Measurements from ENCODE around the gene HDGFL2.
"Not testable (repeated sequence)": the region's sequence is repeated elsewhere in the genome, so short reads cannot be mapped to it uniquely, and the experiment has no call there.

HDGFL2 gene

DNA sequence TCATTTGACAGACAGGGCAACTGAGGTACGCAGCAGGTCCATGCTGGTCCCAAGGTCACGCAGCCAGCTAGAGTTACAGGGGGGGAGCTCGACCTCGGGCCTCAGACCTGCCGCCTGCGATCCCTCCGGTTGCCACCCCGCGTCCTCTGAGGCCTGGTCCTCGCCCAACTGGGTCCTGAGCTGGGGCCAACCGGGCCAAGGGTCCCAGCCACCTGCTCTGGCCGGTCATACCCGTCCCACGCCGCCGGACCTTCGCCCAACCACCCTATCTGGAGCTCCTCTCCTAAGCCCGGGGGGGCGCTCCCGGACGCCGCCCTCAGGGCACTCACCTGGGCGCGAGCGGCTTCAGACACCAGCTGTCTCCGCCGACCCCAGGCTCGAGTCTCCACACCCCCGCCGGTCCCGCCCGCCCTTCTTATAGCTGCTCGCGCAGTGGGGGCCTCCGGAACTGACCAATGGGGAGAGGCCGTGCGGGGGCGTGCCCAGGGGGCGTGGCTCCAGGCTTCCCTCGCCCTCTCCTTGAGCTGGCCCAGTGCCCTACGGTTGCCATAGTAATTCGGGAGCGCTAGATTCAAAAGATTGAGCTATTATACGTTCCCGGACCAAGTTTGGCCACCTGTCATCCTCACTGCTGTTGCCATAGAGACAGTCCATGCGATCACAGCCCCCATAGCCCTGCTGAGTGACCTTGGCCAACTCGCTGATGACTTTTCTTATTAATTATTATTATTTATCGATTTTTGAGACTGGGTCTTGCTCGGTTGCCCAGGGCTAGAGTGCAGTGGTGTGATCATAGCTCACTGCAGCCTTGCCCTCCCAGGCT is 63.0 kb downstream of the HDGFL2 start, which contains the start of gene PLIN5:
PLIN5 (minus strand) TSS at position 389 of the 823 bp plus-strand sequence. CDS start 1,150 bp downstream, outside the sequence.
- no peak for DNase-seq (ENCODE audit: low read depth in 2 of 2)

DNA sequence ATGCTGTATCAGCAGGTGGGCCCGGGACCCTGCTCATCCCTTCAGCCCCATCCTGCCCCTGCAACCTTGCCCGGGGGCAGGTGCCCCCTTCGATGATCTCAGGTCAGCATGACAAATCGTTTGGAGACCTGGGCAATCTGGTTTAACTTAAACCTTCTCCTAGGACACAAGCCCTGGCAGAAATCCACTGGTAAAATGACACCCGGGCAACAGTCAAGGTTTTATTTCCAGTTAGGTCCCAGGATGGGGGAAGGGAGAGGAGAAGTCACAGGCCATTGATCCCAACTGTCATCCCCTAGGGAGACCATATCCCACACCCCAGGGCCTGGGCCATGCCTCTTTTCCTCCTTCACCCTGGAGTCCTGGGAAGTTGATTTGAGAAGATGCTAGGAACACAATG is 64.7 kb downstream of the HDGFL2 start:
- DNase-seq (ENCODE audit: low read depth in 2 of 2) = no peak

DNA sequence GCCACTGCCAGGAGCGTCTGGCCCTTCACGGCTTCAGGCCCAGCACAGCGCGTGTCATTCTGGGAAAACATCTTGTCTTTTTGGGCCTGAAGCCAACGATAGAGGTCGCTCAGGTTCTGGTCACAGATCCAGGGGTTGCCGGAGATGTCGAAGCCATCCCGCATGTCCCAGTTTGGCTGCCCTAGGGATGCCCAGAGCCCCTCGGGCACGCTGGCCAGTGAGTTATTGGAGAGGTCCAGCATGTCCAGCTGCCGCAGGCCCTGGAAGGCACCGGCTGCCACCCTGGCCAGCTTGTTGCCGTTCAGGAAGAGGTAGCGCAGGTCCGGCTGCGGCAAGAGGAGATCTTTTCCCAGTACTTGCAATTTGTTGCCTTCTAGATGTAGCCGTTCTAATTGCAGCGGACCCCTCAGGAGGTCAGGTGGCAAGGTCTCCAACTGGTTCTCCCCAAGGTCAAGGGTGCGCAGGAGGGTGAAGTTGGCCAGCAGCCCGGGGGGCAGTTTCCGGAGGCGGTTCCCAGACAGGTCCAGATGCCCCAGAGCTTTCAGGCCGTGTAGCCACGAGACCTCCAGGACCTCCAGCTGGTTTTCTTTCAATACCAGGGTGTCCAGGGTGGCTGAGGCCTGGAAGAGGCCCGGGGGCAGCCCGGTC is 66.0 kb downstream of the HDGFL2 start:
- DNase-seq (ENCODE audit: low read depth in 2 of 2) = no peak

DNA sequence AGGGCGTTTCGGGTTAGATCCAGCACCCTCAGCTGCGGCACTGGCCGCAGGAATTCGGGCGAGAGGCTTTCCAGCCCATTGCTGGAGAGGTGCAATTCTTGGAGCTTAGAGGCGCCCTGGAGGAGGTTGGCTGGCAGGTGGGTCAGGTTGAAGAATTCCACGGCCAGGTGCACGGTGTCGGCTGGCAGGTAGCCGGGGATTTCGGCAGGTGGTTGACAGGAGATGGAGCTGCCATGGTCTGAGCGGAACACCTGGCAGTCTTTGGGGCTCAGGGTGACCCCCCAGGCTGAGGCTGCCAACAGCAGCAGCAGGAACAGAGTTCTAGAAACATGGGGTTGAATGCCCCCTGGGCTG is 66.5 kb downstream of the HDGFL2 start:
- DNase-seq (ENCODE audit: low read depth in 2 of 2) = no peak

DNA sequence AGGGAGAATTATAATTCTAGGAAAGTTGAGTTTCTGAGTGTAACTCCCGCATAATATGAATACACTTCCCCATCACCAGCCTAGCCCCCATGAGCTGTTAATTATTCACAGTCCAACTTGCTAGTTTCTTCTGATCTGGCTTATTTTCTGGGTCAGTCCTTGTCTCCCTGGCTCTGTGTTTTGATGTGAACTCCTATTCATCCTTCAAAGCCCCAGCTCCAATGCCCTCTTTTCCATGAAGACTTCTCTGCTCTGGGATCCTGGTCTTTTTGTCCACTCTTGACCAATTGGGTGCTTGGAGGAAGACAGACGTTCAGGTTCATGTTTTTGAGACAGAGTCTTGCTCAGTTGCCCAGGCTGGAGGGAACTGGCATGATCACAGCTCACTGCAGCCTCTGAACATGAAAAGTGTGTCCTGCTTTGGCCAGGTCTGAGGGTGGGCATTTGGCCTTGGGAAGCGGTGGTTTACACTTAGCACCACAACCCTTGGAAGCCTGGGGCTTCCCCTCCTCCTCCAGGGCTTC is 67.1 kb downstream of the HDGFL2 start:
- no peak for DNase-seq (ENCODE audit: low read depth in 2 of 2)

DNA sequence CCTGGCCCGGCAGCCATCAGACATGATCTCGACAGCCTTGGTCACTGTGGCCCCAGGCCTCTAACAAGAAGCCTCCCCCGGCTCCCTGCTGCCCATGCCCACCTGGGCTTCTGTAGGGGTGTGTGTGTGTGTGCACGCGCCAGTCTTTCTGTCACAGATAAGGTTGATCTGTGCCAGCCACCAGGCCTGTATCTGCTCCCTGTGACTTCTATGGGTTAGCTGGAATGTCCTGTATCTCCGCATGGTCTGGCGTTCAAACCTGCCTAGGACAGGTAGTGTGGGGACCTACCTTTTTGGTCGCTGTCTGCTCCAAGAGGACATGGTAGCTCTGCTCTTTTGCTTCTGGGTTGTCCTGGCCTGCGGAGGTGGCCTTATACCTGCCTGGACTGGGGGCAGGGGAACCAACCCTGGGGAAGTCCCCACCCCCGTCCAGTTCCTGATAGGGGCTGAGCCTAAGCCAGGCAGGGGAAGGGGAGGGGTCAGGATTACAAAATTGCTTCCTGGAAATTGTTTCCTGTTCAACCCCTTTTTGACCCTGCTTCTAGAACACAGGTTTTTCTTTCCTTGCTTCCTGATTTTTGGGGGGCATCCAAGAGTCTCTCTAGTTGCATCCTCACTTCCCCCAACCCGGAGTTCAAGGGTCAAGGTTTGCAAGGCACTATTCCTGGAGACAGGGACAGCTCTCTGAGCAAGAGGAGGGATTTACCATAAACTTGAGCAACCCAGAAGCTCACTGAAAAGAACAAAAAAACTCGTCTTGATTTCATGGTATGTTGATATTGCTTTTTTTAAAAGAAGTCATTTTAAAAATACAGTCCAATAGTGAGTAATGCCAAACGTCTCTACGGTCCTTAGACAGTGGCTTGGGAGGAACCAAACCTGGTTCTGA is 67.8 kb downstream of the HDGFL2 start, which contains the start of gene LRG1:
LRG1 (minus strand) TSS at position 344 of the 889 bp plus-strand sequence; CDS start at position 321, 23 bp downstream.
- DNase-seq (ENCODE audit: low read depth in 2 of 2) = no peak

DNA sequence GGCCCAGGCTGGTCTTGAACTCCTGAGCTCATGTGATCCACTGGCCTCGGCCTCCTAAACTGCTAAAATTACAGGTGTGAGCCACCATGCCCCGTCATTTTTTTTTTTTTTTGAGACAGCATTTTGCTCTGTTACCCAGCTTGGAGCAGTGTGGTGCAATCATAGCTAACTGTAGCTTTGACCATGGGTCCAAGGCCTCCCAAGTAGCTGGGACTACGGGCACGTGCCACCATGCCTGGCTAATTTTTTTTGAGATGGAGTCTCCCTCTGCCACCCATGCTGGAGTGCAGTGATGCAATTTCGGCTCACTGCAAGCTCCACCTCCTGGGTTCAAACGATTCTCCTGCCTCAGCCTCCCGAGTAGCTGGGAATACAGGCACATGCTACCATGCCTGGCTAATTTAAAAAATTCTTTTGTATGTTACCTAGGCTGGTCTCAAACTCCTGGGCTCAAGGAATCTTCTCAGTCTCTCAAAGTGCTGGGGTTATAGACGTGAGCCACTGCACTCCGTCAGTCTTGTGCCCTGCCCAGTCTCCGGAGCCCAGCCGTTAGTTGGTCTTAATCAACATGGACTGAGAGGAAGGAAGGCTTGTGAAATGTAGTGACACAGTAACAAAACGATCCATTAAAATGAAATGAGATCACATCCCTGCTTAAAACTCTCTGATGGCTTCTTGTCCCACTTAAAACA is 69.2 kb downstream of the HDGFL2 start:
- no peak for DNase-seq (ENCODE audit: low read depth in 2 of 2)

DNA sequence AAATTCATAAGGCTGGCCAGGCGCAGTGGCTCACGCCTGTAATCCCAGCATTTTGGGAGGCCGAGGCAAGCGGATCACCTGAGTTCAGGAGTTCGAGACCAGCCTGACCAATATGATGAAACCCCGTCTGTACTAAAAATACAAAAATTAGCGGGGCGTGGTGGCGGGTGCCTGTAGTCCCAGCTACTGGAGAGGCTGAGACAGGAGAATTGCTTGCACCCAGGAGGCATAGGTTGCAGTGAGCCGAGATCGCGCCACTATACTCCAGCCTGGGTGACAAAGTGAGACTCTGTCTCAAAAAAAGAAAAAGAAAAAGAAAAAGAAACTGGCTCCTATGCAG is 69.7 kb downstream of the HDGFL2 start:
- DNase-seq (ENCODE audit: low read depth in 2 of 2) = not testable (repeated sequence)

DNA sequence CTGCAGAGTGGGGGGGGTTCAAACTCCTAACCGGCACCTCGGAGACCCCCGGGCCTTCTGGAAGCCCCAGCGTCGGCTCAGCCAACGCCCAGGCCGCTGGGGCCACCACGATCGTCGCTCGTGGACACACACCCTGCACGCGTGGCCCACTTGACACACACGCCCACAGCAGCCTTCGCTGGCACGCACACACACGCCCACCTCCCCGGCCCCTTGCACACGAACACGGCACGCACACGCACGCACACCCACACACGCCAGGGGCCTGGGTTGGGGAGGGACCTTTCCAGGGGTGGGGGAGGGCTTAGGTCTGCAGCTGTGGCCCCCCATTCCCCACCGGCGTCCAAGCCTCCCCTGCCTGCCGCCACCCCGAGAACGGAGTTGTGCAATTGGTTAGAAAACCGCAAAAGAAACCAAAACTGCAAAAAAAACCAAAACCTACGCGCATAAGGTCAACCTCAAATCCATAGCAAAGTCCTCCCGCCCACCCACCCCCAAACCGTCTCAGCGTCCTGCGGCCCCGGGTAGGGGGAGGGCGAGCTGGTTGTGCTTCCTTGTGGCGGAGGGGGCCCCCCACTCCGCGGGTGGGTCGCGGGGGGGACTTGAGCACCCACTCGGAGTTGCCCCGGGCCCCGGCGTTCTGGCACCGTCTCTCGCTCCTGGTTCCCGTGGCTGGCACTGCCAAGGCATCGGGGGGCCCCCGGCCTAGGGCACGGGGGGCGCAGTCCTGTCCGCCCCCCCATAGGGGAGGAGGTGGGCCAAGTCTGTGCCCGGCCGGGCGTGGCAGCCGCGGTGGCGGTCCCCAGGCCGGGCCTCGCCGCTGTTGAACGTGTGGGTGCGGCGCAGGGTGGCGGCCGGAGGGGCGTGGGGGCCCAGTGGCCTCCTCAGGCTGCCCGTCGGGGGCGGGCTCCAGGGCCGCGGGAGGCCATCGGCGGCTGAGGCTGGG is 71.1 kb downstream of the HDGFL2 start:
- no peak for DNase-seq (ENCODE audit: low read depth in 2 of 2)

DNA sequence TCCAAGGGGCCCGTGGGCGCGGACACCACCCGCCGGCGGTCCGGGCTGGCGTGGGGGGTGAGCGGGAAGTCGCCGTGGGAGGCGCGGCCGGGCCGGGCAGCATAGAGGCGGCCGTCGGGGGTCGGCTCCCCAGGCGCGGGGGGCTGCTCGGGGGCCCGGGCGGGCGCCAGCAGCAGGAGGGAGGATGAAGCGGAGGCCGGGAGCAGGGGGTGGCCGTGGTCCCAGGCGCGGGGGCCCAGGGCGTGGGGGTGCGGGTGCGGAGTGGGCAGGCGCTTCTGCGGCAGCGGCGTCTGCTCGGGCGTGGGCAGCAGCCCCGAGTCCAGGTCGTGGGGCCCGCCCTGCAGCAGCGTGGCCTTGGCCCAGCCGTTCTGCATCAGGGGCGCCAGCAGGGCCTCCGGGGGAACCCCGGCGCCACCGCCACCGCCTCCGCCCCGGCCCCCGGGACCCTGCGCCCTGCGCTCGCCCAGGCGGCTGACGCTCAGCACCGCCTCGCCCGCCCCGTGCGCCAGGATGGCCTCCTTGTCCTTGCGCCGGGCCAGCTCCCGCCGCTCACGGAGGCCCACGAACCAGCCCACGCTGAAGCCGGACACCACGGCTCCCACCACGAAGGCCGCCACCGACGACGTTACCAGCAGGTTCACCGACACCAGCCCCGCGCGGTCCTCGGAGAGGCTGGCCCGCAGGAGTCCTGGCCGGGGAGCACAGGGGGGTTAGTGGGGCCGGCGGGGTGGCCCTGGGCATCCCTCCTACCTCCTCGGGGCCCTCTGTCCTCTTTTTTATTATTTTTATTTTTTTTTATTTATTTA is 71.9 kb downstream of the HDGFL2 start:
- no peak for DNase-seq (ENCODE audit: low read depth in 2 of 2)

DNA sequence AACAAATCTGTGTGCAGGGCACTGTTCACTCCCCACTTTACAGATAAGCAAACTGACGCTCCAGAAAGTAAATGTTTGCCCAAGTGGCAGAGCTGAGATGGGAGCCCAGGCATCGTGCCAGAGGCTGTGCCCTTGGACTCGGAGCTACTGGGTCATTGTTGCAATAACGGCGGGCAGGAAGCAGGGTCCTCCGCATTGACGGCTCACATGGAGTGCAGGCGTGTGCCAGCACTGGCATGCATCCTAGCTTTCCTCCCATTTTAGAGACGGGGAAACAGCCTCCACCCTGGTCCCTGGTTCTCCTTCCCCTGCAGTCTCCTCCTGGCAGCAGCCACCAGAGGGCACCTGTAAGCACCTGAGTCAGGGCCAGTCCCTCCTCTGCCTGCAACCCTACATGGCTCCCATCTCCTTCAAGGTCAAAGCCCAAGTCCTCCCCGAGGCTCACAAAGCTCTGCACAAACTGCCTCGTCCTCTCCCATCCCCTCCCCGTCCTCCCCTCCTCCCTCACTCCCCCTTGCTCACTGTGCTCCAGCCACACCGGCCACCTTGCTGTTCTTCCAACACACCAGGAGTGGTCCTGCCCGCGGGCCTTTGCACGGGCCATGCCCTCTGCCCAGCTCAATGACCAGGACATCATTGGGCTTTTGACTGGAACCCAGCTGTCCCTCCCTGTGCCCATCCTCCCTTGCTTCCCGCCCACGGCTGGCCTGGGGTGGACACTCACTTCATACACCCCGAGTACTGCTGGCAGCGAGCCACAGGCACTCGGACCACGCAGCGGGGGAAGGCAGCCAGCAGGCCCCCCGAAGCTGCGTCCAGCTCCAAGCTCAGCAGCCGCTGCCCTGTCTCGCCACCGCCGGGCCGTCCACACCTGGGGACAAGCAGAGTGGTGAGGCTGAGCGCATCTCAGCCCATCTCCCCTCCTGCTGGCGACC is 75.5 kb downstream of the HDGFL2 start:
- DNase-seq (ENCODE audit: low read depth in 2 of 2) = no peak

DNA sequence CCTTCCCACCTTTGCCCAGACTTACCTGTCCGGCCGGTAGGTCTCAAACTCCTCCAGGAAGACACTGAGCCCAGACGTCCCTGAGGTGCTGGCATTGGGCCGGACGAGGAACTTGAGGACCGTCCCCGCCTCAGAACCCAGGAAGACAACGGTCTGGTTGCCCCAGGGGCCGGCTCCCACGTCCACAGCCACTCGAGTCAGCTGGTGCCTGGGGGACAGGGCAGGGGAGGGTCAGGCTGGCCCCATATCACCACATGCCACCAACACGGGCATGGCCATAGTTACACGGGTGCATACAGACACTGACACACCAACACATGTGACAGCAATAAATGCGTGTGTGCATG is 76.1 kb downstream of the HDGFL2 start:
- DNase-seq (ENCODE audit: low read depth in 2 of 2) = no peak

DNA sequence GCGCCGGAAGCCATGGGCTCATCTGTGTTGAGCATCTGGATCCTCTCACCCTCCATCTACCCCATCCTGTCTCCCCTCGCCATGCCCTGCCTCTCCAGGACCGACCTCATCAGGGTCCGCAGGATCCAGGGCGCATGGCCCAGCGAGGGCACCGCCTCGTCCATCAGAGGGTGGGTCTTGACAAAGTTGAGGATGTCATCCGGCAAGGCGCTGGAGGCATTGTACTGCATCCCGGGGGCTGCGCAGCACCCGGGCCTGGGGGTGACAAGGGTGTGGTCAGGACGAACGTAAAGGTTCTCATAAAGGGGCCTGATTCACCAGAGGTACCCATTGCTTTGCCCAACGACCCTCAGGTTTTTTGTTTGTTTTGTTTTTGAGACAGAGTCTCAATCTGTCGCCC is 77.9 kb downstream of the HDGFL2 start:
- no peak for DNase-seq (ENCODE audit: low read depth in 2 of 2)

DNA sequence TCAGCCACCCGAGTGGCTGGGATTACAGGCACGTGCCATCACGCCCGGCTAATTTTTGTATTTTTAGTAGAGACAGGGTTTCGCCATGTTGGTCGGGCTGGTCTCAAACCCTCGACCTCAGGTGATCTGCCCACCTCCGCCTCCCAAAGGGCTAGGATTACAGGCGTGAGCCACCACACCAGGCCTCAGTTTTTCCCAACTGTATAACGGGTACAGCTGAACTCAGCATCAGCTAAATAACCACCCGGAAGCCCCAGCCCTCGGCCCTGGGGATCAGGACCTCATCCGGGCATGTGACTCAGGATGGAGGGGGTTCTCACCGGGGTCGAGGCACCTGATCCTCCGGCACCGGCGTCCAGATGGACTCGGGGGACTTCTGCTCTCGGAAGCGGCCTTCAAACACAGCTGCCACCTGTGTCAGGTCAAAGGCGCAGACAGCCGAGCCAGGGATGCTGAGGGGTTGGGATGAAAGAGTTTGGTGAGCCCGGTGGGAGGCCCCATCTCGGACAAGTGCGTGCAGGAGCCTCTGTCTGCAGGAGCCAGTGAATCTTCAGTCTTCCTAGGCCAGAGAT is 78.5 kb downstream of the HDGFL2 start:
- no peak for DNase-seq (ENCODE audit: low read depth in 2 of 2)
